Endothelial cell of umbilical vein (primary cell): ENCODE results near the gene WDR4. TPM values are rescaled to one million over a fixed set of nuclear protein-coding genes. Genes with fewer than 3 reads are reported as not detected.

ENCODE experiments used
- BruUV-seq: library from RNA; stranded (reverse); fragments of 400-500 nt; replicated peaks from 2 replicates; lab custom pipeline; 2021; lab: Mats Ljungman, UMichigan
- CTCF ChIA-PET: fragments of 300-600, 350-600 bp; sonication (Branson Sonifier 250); formaldehyde crosslinking; loops from one replicate; lab custom pipeline; 2021; ENCODE audit warnings: antibody characterized with exemption, inconsistent platforms; lab: Charles Lee
- POLR2A ChIA-PET: fragments of 300-600, 350-600 bp; sonication (Branson Sonifier 250); formaldehyde crosslinking; loops from one replicate; lab custom pipeline; 2021; ENCODE audit warnings: antibody characterized with exemption, inconsistent platforms; lab: Charles Lee
- DNase-seq: peaks from one replicate; pipeline ENCODE4 v3.0.0-alpha.2; 2011; ENCODE audit warnings: low read depth, low spot score
- FAIRE-seq: peaks from 2 replicates; lab custom pipeline; 2011; peaks lifted over from hg19 to GRCh38; lab: Jason Lieb, UNC
- H2AFZ ChIP-seq: 2 replicates; pipeline ENCODE4 v1.6.0; 2012; ENCODE audit warnings: low read depth, low read length, control low read depth, inconsistent platforms
- H3K27ac ChIP-seq: 2 replicates; pipeline ENCODE4 v1.5.1; 2011; ENCODE audit warnings: low read depth, mild to moderate bottlenecking, control low read depth, low read length, moderate library complexity; ENCODE audit not compliant: insufficient read depth
- H3K27me3 ChIP-seq, 2 experiments: 2 replicates each; pipeline versions ENCODE4 v1.6.0 to v1.6.1; 2011; ENCODE audit warnings: low read length in 2 of 2, mixed read lengths in 1 of 2; ENCODE audit not compliant: control insufficient read depth in 2 of 2, insufficient read depth in 2 of 2
- H3K36me3 ChIP-seq, 2 experiments: 2 replicates in 1 of 2; 3 replicates in 1 of 2; pipeline ENCODE4 v1.5.1; 2011; ENCODE audit warnings: low read length in 2 of 2, mild to moderate bottlenecking in 1 of 2, moderate library complexity in 1 of 2; ENCODE audit not compliant: control insufficient read depth in 2 of 2, insufficient read depth in 2 of 2; ENCODE audit errors: extremely low read depth in 1 of 2
- H3K4me1 ChIP-seq: 3 replicates; pipeline ENCODE4 v1.5.1; 2011; ENCODE audit warnings: mild to moderate bottlenecking, low read length; ENCODE audit not compliant: control insufficient read depth, insufficient read depth; ENCODE audit errors: extremely low read depth
- H3K4me2 ChIP-seq: 2 replicates; pipeline ENCODE4 v1.6.1; 2011; ENCODE audit warnings: low read length, control low read depth, mixed read lengths; ENCODE audit not compliant: insufficient read depth
- H3K4me3 ChIP-seq, 3 experiments: fragments of 200-600 bp in 1 of 3; sonication (generic), shearing (Covaris generic) in 1 of 3; replicated peaks in 1 of 3; 2 replicates each; pipeline ENCODE4 v1.5.1; 2011 to 2016; ENCODE audit warnings: control low read depth in 3 of 3, low read length in 3 of 3, mild to moderate bottlenecking in 2 of 3, inconsistent platforms in 1 of 3, low read depth in 1 of 3, moderate library complexity in 1 of 3; ENCODE audit not compliant: insufficient read depth in 1 of 3
- H3K79me2 ChIP-seq: 2 replicates; pipeline ENCODE4 v1.6.0; 2012; ENCODE audit warnings: low read length, inconsistent platforms; ENCODE audit not compliant: control insufficient read depth, insufficient read depth
- H3K9ac ChIP-seq: replicated peaks from 2 replicates; pipeline ENCODE3; 2011; ENCODE audit warnings: low read length, control low read depth; ENCODE audit not compliant: insufficient read depth; ENCODE audit errors: extremely low read depth
- H3K9me1 ChIP-seq: replicated peaks from 3 replicates; pipeline ENCODE4 v1.6.0; 2011; ENCODE audit warnings: mild to moderate bottlenecking, low read length; ENCODE audit not compliant: control insufficient read depth, insufficient read depth; ENCODE audit errors: extremely low read depth
- H3K9me3 ChIP-seq: replicated peaks from 2 replicates; pipeline ENCODE4 v1.5.1; 2012; ENCODE audit warnings: low read length, inconsistent platforms; ENCODE audit not compliant: control insufficient read depth, insufficient read depth
- H4K20me1 ChIP-seq: replicated peaks from 2 replicates; pipeline ENCODE3; 2011; ENCODE audit warnings: mild to moderate bottlenecking, low read length; ENCODE audit not compliant: control insufficient read depth, insufficient read depth; ENCODE audit errors: extremely low read depth
- EZH2 ChIP-seq: IDR thresholded peaks from 2 replicates; pipeline ENCODE4 v1.6.1; 2012; ENCODE audit warnings: borderline replicate concordance, low read depth, mild to moderate bottlenecking, moderate library complexity, low read length, inconsistent platforms; ENCODE audit not compliant: severe bottlenecking
- GATA2 ChIP-seq: IDR thresholded peaks from 2 replicates; pipeline ENCODE4 v1.7.0; 2011; ENCODE audit warnings: low read depth, mild to moderate bottlenecking, moderate library complexity, mixed read lengths, low read length; ENCODE audit not compliant: insufficient read length, insufficient read depth
- JUN ChIP-seq: IDR thresholded peaks from 2 replicates; pipeline ENCODE4 v1.6.1; 2011; ENCODE audit warnings: borderline replicate concordance, low read depth; ENCODE audit not compliant: insufficient read length, insufficient read depth
- MYC ChIP-seq: IDR thresholded peaks from one replicate; pipeline ENCODE4 v1.6.1; 2011; ENCODE audit warnings: mild to moderate bottlenecking, low read depth, low read length
- POLR2A ChIP-seq: IDR thresholded peaks from 2 replicates; pipeline ENCODE4 v1.6.1; 2012; ENCODE audit warnings: low read depth, mild to moderate bottlenecking, control low read depth, low read length
- POLR2AphosphoS5 ChIP-seq: IDR thresholded peaks from 2 replicates; pipeline ENCODE4 v1.6.1; 2012; ENCODE audit warnings: low read depth, mild to moderate bottlenecking, control low read depth, low read length, moderate library complexity; ENCODE audit not compliant: insufficient read depth
- dilution Hi-C: fragments of 300-500 bp; cut with MboI; formaldehyde crosslinking; loops from one replicate; pipeline ENCODE4 v1.15.0; 2019; ENCODE audit warnings: low sequenced_read_pairs; ENCODE audit not compliant: extremely low pct_ligation_motif_present
- intact Hi-C: fragments of 100-400 bp; cut with micrococcal nuclease; formaldehyde crosslinking; loops from one replicate; pipeline ENCODE4 v1.10.0; 2022
- polyA plus RNA-seq, 4 experiments: library from polyadenylated mRNA; depleted of rRNA in 3 of 4; stranded (reverse) in 3 of 4; unstranded in 1 of 4; fragments of >200 nt; gene quantifications; 2 replicates each; pipeline versions ENCODE4 v1.2.1 to v1.2.3, GENCODE V29; 2011 to 2012; ENCODE audit warnings: missing spikeins in 1 of 4
- total RNA-seq: library from RNA; stranded (reverse); gene quantifications from 2 replicates; pipeline ENCODE4 v1.2.3, GENCODE V29; 2021
- TF ChIP-seq, protein P1 (sequence below), 2 donors: IDR thresholded peaks; 1 replicate in 1 of 2; 2 replicates in 1 of 2; pipeline ENCODE4 v1.5.1; 2011; ENCODE audit warnings: low read length in 2 of 2, mild to moderate bottlenecking in 2 of 2, moderate library complexity in 2 of 2, control low read depth in 1 of 2, inconsistent platforms in 1 of 2, low read depth in 1 of 2; ENCODE audit not compliant: insufficient read depth in 1 of 2; ENCODE audit errors: extremely low read depth in 1 of 2

WDR4 gene
- total and polyA plus RNA-seq, 2 donors (not counting 3 experiments of a cell fraction or from before 2014, with no cell fraction given), result 24.5 to 40.0 TPM

DNA sequence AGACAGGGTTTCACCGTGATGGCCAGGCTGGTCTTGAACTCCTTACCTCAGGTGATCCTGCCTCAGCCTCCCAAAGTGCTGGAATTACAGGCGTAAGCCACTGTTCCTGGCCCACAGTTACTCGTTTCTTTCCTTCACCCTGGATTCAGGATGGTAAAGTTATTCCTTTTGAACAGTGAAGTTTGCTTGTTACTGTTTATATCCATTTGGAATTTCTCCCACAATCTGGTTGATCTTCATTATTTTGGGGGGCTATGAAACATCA is 43.0 kb downstream of the WDR4 start:
- Histone ChIP-seq H3K9ac (no peak overlapping the region), H3K9me1 (no peaks in the 10 kb centered on the region), H2AFZ (no peak overlapping the region), H3K9me3 (no peaks in the 10 kb centered on the region), H3K4me1 (no peaks in the 10 kb centered on the region), H4K20me1 (no peaks in the 10 kb centered on the region), H3K4me3 (no peak overlapping the region), H3K79me2 (no peaks in the 10 kb centered on the region), H3K4me2 (no peak overlapping the region), H3K36me3 (peaks cover 0 to 15% of the 10 kb centered on the region in 2 experiments), H3K27ac (no peak overlapping the region), H3K27me3 (peaks cover 0 to 2% of the 10 kb centered on the region in 2 experiments)
- BruUV-seq, result no TSS peak
- TF ChIP-seq POLR2A (no peak), MYC (no peak), GATA2 (no peak), EZH2 (no peak)
- TF ChIP-seq, protein P1, sequence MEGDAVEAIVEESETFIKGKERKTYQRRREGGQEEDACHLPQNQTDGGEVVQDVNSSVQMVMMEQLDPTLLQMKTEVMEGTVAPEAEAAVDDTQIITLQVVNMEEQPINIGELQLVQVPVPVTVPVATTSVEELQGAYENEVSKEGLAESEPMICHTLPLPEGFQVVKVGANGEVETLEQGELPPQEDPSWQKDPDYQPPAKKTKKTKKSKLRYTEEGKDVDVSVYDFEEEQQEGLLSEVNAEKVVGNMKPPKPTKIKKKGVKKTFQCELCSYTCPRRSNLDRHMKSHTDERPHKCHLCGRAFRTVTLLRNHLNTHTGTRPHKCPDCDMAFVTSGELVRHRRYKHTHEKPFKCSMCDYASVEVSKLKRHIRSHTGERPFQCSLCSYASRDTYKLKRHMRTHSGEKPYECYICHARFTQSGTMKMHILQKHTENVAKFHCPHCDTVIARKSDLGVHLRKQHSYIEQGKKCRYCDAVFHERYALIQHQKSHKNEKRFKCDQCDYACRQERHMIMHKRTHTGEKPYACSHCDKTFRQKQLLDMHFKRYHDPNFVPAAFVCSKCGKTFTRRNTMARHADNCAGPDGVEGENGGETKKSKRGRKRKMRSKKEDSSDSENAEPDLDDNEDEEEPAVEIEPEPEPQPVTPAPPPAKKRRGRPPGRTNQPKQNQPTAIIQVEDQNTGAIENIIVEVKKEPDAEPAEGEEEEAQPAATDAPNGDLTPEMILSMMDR (IDR thresholded peaks at IDR 0.05; ENCODE audit: extremely low read depth in 1 of 2, insufficient read depth in 1 of 2, low read depth in 1 of 2, low read length in 2 of 2), result no peak
- ChIA-PET POLR2A (no interaction called here), CTCF (no interaction called here)
- intact Hi-C loops (no loop called here), dilution Hi-C loops (no loop called here)
- DNase-seq (no peak), FAIRE-seq (no peak)

DNA sequence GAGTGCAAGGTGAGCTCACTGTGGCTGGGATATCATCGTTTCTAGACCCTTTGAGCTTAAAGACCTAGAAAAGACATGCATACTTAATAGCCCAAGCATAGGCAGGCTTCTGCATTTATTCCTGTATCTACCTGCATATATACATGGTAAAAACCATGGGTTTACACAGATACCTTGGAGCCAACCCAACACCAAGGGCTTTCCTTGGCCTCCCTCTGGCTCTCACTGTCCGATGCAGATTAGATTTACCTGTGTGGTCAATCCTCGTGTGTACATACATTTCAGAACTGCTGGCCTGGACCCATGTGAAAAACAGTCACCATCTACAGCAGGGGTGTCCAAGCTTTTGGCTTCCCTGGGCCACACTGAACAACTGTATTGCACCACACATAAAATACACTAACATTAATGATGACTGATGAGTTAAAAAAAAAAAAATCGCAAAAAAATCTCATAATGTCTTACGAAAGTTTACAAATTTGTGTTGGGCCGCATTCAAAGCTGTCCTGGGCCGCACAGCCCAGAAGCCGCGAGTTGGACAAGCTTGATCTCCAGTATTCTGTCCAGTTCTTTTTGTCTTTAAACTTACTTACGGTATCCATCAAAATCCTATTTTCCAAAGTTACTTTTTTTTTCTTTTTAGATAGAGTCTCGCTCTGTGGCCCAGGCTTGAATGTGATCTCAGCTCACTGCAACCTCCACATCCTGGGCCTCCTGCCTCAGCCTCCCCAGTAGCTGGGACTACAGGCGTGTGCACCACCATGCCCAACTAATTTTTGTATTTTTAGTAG is 43.5 kb downstream of the WDR4 start:
- no peak overlapping the region for H3K27ac ChIP-seq
- H3K27me3 ChIP-seq, result peaks cover 0 to 2% of the 10 kb centered on the region in 2 experiments
- dilution Hi-C loops (no loop called here), intact Hi-C loops (no loop called here)
- no peaks in the 10 kb centered on the region for H3K9me3 ChIP-seq
- CTCF ChIA-PET, result no interaction called here
- no peaks in the 10 kb centered on the region for H3K9me1 ChIP-seq
- POLR2A ChIA-PET, result no interaction called here
- H3K9ac ChIP-seq, result no peak overlapping the region
- no peak for DNase-seq
- TF ChIP-seq JUN (no peak), EZH2 (no peak), POLR2AphosphoS5 (no peak)
- TF ChIP-seq, protein P1 (IDR thresholded peaks at IDR 0.05; ENCODE audit: extremely low read depth in 1 of 2, insufficient read depth in 1 of 2, low read depth in 1 of 2, low read length in 2 of 2), result no peak
- H3K79me2 ChIP-seq, result no peaks in the 10 kb centered on the region
- H3K4me2 ChIP-seq, result no peak overlapping the region
- BruUV-seq, result no TSS peak
- H3K4me3 ChIP-seq, result no peak overlapping the region
- H3K4me1 ChIP-seq, result no peaks in the 10 kb centered on the region
- no peak overlapping the region for H2AFZ ChIP-seq
- H4K20me1 ChIP-seq, result no peaks in the 10 kb centered on the region
- peaks cover 0 to 10% of the 10 kb centered on the region in 2 experiments for H3K36me3 ChIP-seq
- FAIRE-seq, result peak; percentile 48
